GM19455 (cell line): ENCODE data around the gene FOXN4.

Experiments
- ATAC-seq: cut with Tn5 transposase; IDR thresholded peaks from one replicate; pipeline ENCODE4 v1.9.1; 2021; ENCODE audit not compliant: unreplicated experiment

Gene FOXN4

GRCh38 chr12:109305547-109305946 is 3.5 kb downstream of the FOXN4 start:
- ATAC-seq: no peak

GRCh38 chr12:109304485-109304884 is 4.6 kb downstream of the FOXN4 start:
- no peak for ATAC-seq

- no peak for ATAC-seq
These were observed 6.3 kb downstream of the FOXN4 start for GRCh38 chr12:109302770-109303169.

- no peak for ATAC-seq
These were observed 6.7 kb downstream of the FOXN4 start for GRCh38 chr12:109302358-109302757.

GRCh38 chr12:109301643-109302168 is 7.4 kb downstream of the FOXN4 start:
- ATAC-seq: no peak

GRCh38 chr12:109299849-109300248 is 9.2 kb downstream of the FOXN4 start:
- ATAC-seq: no peak

GRCh38 chr12:109296431-109296830 is 12.7 kb downstream of the FOXN4 start:
- ATAC-seq: no peak

- no peak for ATAC-seq
These were observed 13.2 kb downstream of the FOXN4 start for GRCh38 chr12:109295764-109296425.

- no peak for ATAC-seq
These were observed 14.7 kb downstream of the FOXN4 start for GRCh38 chr12:109294286-109294796.

- ATAC-seq: no peak
These were observed 16.0 kb downstream of the FOXN4 start for GRCh38 chr12:109293106-109293505.

- ATAC-seq: no peak
These were observed 16.8 kb downstream of the FOXN4 start for GRCh38 chr12:109292342-109292711.

- no peak for ATAC-seq
These were observed 17.4 kb downstream of the FOXN4 start for GRCh38 chr12:109291521-109292341.

- ATAC-seq: no peak
These were observed 18.0 kb downstream of the FOXN4 start for GRCh38 chr12:109291117-109291516.

GRCh38 chr12:109290061-109290460 is 19.0 kb downstream of the FOXN4 start:
- no peak for ATAC-seq

- no peak for ATAC-seq
These were observed 19.5 kb downstream of the FOXN4 start for GRCh38 chr12:109289551-109289950.

GRCh38 chr12:109289004-109289403 is 20.1 kb downstream of the FOXN4 start:
- no peak for ATAC-seq

GRCh38 chr12:109288571-109288970 is 20.5 kb downstream of the FOXN4 start:
- no peak for ATAC-seq

GRCh38 chr12:109287811-109288469 is 21.1 kb downstream of the FOXN4 start:
- no peak for ATAC-seq

GRCh38 chr12:109287181-109287580 is 21.9 kb downstream of the FOXN4 start:
- no peak for ATAC-seq

GRCh38 chr12:109286652-109287051 is 22.4 kb downstream of the FOXN4 start:
- no peak for ATAC-seq

GRCh38 chr12:109286252-109286651 is 22.8 kb downstream of the FOXN4 start:
- ATAC-seq: no peak

- ATAC-seq: no peak
These were observed 24.7 kb downstream of the FOXN4 start for GRCh38 chr12:109284392-109284791.
